HepG2 (cell line): ENCODE measurements around the gene DYNC2I2. TPM values are rescaled to one million over a fixed set of nuclear protein-coding genes. Genes with fewer than 3 reads are reported as not detected.

ENCODE experiments used
- CEBPB ChIP-seq: IDR thresholded peaks from 2 replicates; pipeline ENCODE4 v1.6.1; 2011; ENCODE audit warnings: low read depth, low read length, improper control_type of control experiment, borderline replicate concordance
- KIAA2018 ChIP-seq: sonication (generic); formaldehyde crosslinking; IDR thresholded peaks from 2 replicates; pipeline ENCODE4 v1.5.0; 2020; ENCODE audit warnings: mild to moderate bottlenecking, missing genetic modification reagents, borderline replicate concordance
- NCOA1 ChIP-seq: sonication (generic); formaldehyde crosslinking; IDR thresholded peaks from 2 replicates; pipeline ENCODE4 v1.9.0; 2021; ENCODE audit warnings: missing genetic modification reagents
- NFKBIZ ChIP-seq: IDR thresholded peaks from 2 replicates; pipeline ENCODE4 v1.6.1; 2018; ENCODE audit warnings: missing genetic modification reagents, missing compliant biosample characterization
- NFYC ChIP-seq: IDR thresholded peaks from 2 replicates; pipeline ENCODE4 v1.6.1; 2016; ENCODE audit warnings: missing genetic modification reagents, missing compliant biosample characterization
- NR2C2 ChIP-seq: sonication (generic); formaldehyde crosslinking; IDR thresholded peaks from 2 replicates; pipeline ENCODE4 v1.4.0; 2020; ENCODE audit warnings: missing genetic modification reagents, mild to moderate bottlenecking, moderate library complexity, borderline replicate concordance
- RXRA ChIP-seq: sonication (generic); formaldehyde crosslinking; IDR thresholded peaks from 2 replicates; pipeline ENCODE4 v1.5.1; 2020; ENCODE audit warnings: missing genetic modification reagents
- SAP130 ChIP-seq: IDR thresholded peaks from 2 replicates; pipeline ENCODE4 v1.6.1; 2016; ENCODE audit warnings: low read depth
- SIN3A ChIP-seq: IDR thresholded peaks from 2 replicates; pipeline ENCODE4 v1.6.1; 2011; ENCODE audit warnings: low read depth, mild to moderate bottlenecking, control low read depth, low read length, borderline replicate concordance
- TFE3 ChIP-seq: IDR thresholded peaks from 2 replicates; pipeline ENCODE4 v1.6.1; 2016
- ZBTB34 ChIP-seq: sonication (generic); formaldehyde crosslinking; IDR thresholded peaks from 2 replicates; pipeline ENCODE4 v1.8.0; 2022; ENCODE audit warnings: mild to moderate bottlenecking, missing genetic modification reagents
- ZKSCAN8 ChIP-seq: IDR thresholded peaks from 2 replicates; pipeline ENCODE4 v1.6.1; 2016; ENCODE audit warnings: borderline replicate concordance, missing genetic modification reagents, missing compliant biosample characterization
- ZNF136 ChIP-seq: sonication (generic); formaldehyde crosslinking; IDR thresholded peaks from 2 replicates; pipeline ENCODE4 v1.8.1; 2022; ENCODE audit warnings: low read depth, mild to moderate bottlenecking, moderate library complexity, missing genetic modification reagents
- ZNF362 ChIP-seq: sonication (generic); formaldehyde crosslinking; IDR thresholded peaks from 2 replicates; pipeline ENCODE4 v1.4.0; 2020; ENCODE audit warnings: missing genetic modification reagents, mild to moderate bottlenecking, borderline replicate concordance
- ZNF468 ChIP-seq: sonication (generic); formaldehyde crosslinking; IDR thresholded peaks from 2 replicates; pipeline ENCODE4 v1.8.0; 2022; ENCODE audit warnings: mild to moderate bottlenecking, moderate library complexity, missing genetic modification reagents
- ZNF501 ChIP-seq: sonication (generic); formaldehyde crosslinking; IDR thresholded peaks from 2 replicates; pipeline ENCODE4 v1.5.1; 2020; ENCODE audit warnings: mild to moderate bottlenecking, moderate library complexity, missing genetic modification reagents
- ZNF709 ChIP-seq: sonication (generic); formaldehyde crosslinking; IDR thresholded peaks from 2 replicates; pipeline ENCODE4 v1.5.0; 2020; ENCODE audit warnings: mild to moderate bottlenecking, missing genetic modification reagents
- ZNF713 ChIP-seq: sonication (generic); formaldehyde crosslinking; IDR thresholded peaks from 2 replicates; pipeline ENCODE4 v1.4.0; 2020; ENCODE audit warnings: mild to moderate bottlenecking, missing genetic modification reagents
- polyA plus RNA-seq, 8 experiments: library from polyadenylated mRNA; depleted of rRNA in 3 of 8; stranded (reverse) in 7 of 8; unstranded in 1 of 8; fragments of >200 nt; fragmentation: Illumina TruSeq in 4 of 8; extraction: Trizol in 4 of 8; gene quantifications; 2 replicates each; pipeline versions ENCODE4 v1.2.1 to v1.2.3, GENCODE V29; 2011 to 2016; ENCODE audit warnings: low read depth in 4 of 8, missing spikeins in 1 of 8, mixed read lengths in 1 of 8; ENCODE audit not compliant: insufficient read depth in 1 of 8
- total RNA-seq, 5 experiments: library from RNA; depleted of rRNA; stranded (reverse); fragments of >200 nt; fragmentation: Illumina TruSeq; extraction: Trizol; gene quantifications; 2 replicates each; pipeline ENCODE4 v1.2.3, GENCODE V29; 2016; ENCODE audit warnings: low read depth in 1 of 5

The DYNC2I2 gene
- total and polyA plus RNA-seq, 2 of the 13 experiments (the other 11 are each of a cell fraction or from before 2014, with no cell fraction given), result 13.7 to 40.2 TPM

GRCh38 chr9:128702445-128702948 lies 45.9 kb upstream of the DYNC2I2 start, which contains the start of gene PKN3 (continued):
- TF ChIP-seq TFE3 (CRISPR knock-in tag) (0 out of 2 replicates have a peak, but pooled peaks have one; percentile 6), ZNF713 (CRISPR knock-in tag) (peak; percentile 39; the same call in 1 of the 2 replicates), ZNF468 (CRISPR knock-in tag) (no peak), ZNF501 (CRISPR knock-in tag) (peak; percentile 74), CEBPB (no peak), SIN3A (peak; percentile 66), ZKSCAN8 (no peak), SAP130 (CRISPR knock-in tag) (peak; percentile 70; the same call in 1 of the 2 replicates), ZNF709 (CRISPR knock-in tag) (no peak), NFYC (CRISPR knock-in tag) (no peak), ZBTB34 (CRISPR knock-in tag) (no peak), ZNF362 (CRISPR knock-in tag) (no peak; the same call in 1 of the 2 replicates), ZNF136 (CRISPR knock-in tag) (no peak), NCOA1 (peak; percentile 62; the same call in 1 of the 2 replicates), NFKBIZ (CRISPR knock-in tag) (no peak; the same call in 1 of the 2 replicates), KIAA2018 (CRISPR knock-in tag) (no peak), NR2C2 (CRISPR knock-in tag) (peak; percentile 41; the same call in 1 of the 2 replicates), RXRA (CRISPR knock-in tag) (peak; percentile 68; the same call in 1 of the 2 replicates)
